Neural crest cell (in vitro differentiated cells): ENCODE results near the gene SLC25A21. TPM values are rescaled to one million over a fixed set of nuclear protein-coding genes. Genes with fewer than 3 reads are reported as not detected.

Source experiments
- DNase-seq: peaks from one replicate; pipeline ENCODE4 v3.0.0; 2021; ENCODE audit warnings: low read depth, mixed read lengths, low spot score
- H3K27ac Mint-ChIP-seq: one replicate; pipeline ENCODE4 v1.8.0; 2021; ENCODE audit warnings: mild to moderate bottlenecking, mixed read lengths; ENCODE audit not compliant: unreplicated experiment
- H3K27me3 Mint-ChIP-seq: 2 replicates; pipeline ENCODE4 v1.8.0; 2021; ENCODE audit warnings: low read depth, mild to moderate bottlenecking, mixed read lengths
- H3K36me3 Mint-ChIP-seq: 2 replicates; pipeline ENCODE4 v1.8.0; 2021; ENCODE audit warnings: low read depth, mild to moderate bottlenecking, mixed read lengths
- H3K4me1 Mint-ChIP-seq: 2 replicates; pipeline ENCODE4 v1.8.0; 2021; ENCODE audit warnings: mixed read lengths
- H3K4me3 Mint-ChIP-seq: one replicate; pipeline ENCODE4 v1.8.0; 2021; ENCODE audit warnings: mild to moderate bottlenecking, mixed read lengths
- H3K9me3 Mint-ChIP-seq: 2 replicates; pipeline ENCODE4 v1.8.0; 2021; ENCODE audit warnings: mixed read lengths
- CTCF ChIP-seq: fragments of 200-600 bp; sonication (generic); conservative IDR thresholded peaks from 2 replicates; pipeline ENCODE4 v1.5.0; 2021; ENCODE audit warnings: antibody characterized with exemption, mild to moderate bottlenecking
- total RNA-seq: library from RNA; stranded (reverse); gene quantifications from 2 replicates; pipeline ENCODE4 v1.2.1, GENCODE V29; 2021

SLC25A21 gene
- total RNA-seq, 1 donor from 2014 or later: 2.2 TPM

- Mint-ChIP-seq H3K4me3 (no peak overlapping the region), H3K9me3 (no peaks in the 10 kb centered on the region), H3K36me3 (no peaks in the 10 kb centered on the region), H3K4me1 (no peaks in the 10 kb centered on the region), H3K27me3 (no peaks in the 10 kb centered on the region), H3K27ac (no peak overlapping the region)
- TF ChIP-seq CTCF: no peak
- DNase-seq: no peak
These were observed 83.0 kb downstream of the SLC25A21 start for GRCh38 chr14:37089410-37089809.

- Mint-ChIP-seq H3K4me3 (no peak overlapping the region), H3K4me1 (no peaks in the 10 kb centered on the region), H3K27me3 (no peaks in the 10 kb centered on the region), H3K36me3 (no peaks in the 10 kb centered on the region), H3K27ac (no peak overlapping the region), H3K9me3 (no peaks in the 10 kb centered on the region)
- no peak for TF ChIP-seq CTCF
- no peak for DNase-seq
These were observed 83.8 kb downstream of the SLC25A21 start for GRCh38 chr14:37088356-37089215.

- Mint-ChIP-seq H3K36me3 (no peaks in the 10 kb centered on the region), H3K9me3 (no peaks in the 10 kb centered on the region), H3K4me1 (no peaks in the 10 kb centered on the region), H3K27ac (no peak overlapping the region), H3K4me3 (no peak overlapping the region), H3K27me3 (no peaks in the 10 kb centered on the region)
- no peak for TF ChIP-seq CTCF
- DNase-seq: no peak
These were observed 84.9 kb downstream of the SLC25A21 start for GRCh38 chr14:37087520-37087919.

- Mint-ChIP-seq H3K9me3 (no peaks in the 10 kb centered on the region), H3K27ac (no peak overlapping the region), H3K4me3 (no peak overlapping the region), H3K27me3 (no peaks in the 10 kb centered on the region), H3K36me3 (no peaks in the 10 kb centered on the region), H3K4me1 (no peaks in the 10 kb centered on the region)
- TF ChIP-seq CTCF: no peak
- no peak for DNase-seq
These were observed 88.8 kb downstream of the SLC25A21 start for GRCh38 chr14:37083599-37083998.

- Mint-ChIP-seq H3K27ac (no peak overlapping the region), H3K27me3 (no peaks in the 10 kb centered on the region), H3K4me3 (no peak overlapping the region), H3K4me1 (no peaks in the 10 kb centered on the region), H3K36me3 (no peaks in the 10 kb centered on the region), H3K9me3 (no peaks in the 10 kb centered on the region)
- TF ChIP-seq CTCF: no peak
- DNase-seq: no peak
These were observed 90.0 kb downstream of the SLC25A21 start for GRCh38 chr14:37082449-37082848.
